GM19372 (cell line): Measurements from ENCODE around the gene RALGAPA2.

Experiments
- ATAC-seq: cut with Tn5 transposase; IDR thresholded peaks from one replicate; pipeline ENCODE4 v1.9.1; 2021; ENCODE audit warnings: mild to moderate bottlenecking, low read depth, moderate library complexity; ENCODE audit not compliant: unreplicated experiment

RALGAPA2 gene

GRCh38 chr20:20637998-20638725 lies 74.3 kb downstream of the RALGAPA2 start:
- ATAC-seq, result no peak

- no peak for ATAC-seq
These were observed 77.4 kb downstream of the RALGAPA2 start for GRCh38 chr20:20635006-20635405.

GRCh38 chr20:20632644-20633043 lies 79.8 kb downstream of the RALGAPA2 start:
- no peak for ATAC-seq

GRCh38 chr20:20630551-20630950 lies 81.9 kb downstream of the RALGAPA2 start:
- no peak for ATAC-seq

- no peak for ATAC-seq
These were observed 82.8 kb downstream of the RALGAPA2 start for GRCh38 chr20:20629556-20630188.

GRCh38 chr20:20628314-20628713 lies 84.1 kb downstream of the RALGAPA2 start:
- no peak for ATAC-seq

- no peak for ATAC-seq
These were observed 85.0 kb downstream of the RALGAPA2 start for GRCh38 chr20:20627471-20627870.

- ATAC-seq, result no peak
These were observed 87.5 kb downstream of the RALGAPA2 start for GRCh38 chr20:20624914-20625313.

- no peak for ATAC-seq
These were observed 91.2 kb downstream of the RALGAPA2 start for GRCh38 chr20:20621195-20621594.

- ATAC-seq, result no peak
These were observed 98.1 kb downstream of the RALGAPA2 start for GRCh38 chr20:20614391-20614790.

GRCh38 chr20:20612251-20612650 lies 100.2 kb downstream of the RALGAPA2 start:
- no peak for ATAC-seq

GRCh38 chr20:20611167-20611566 lies 101.3 kb downstream of the RALGAPA2 start:
- ATAC-seq, result no peak

GRCh38 chr20:20609522-20609921 lies 102.9 kb downstream of the RALGAPA2 start:
- ATAC-seq, result no peak

GRCh38 chr20:20608641-20609040 lies 103.8 kb downstream of the RALGAPA2 start:
- ATAC-seq, result no peak

- no peak for ATAC-seq
These were observed 104.4 kb downstream of the RALGAPA2 start for GRCh38 chr20:20608041-20608440.

- no peak for ATAC-seq
These were observed 105.6 kb downstream of the RALGAPA2 start for GRCh38 chr20:20606881-20607280.

GRCh38 chr20:20606050-20606449 lies 106.4 kb downstream of the RALGAPA2 start:
- ATAC-seq, result no peak

GRCh38 chr20:20604907-20605306 lies 107.5 kb downstream of the RALGAPA2 start:
- no peak for ATAC-seq

- no peak for ATAC-seq
These were observed 108.1 kb downstream of the RALGAPA2 start for GRCh38 chr20:20604357-20604756.

GRCh38 chr20:20603339-20603990 lies 109.0 kb downstream of the RALGAPA2 start:
- peak; percentile 98 for ATAC-seq

- no peak for ATAC-seq
These were observed 114.5 kb downstream of the RALGAPA2 start for GRCh38 chr20:20597966-20598365.

- no peak for ATAC-seq
These were observed 118.3 kb downstream of the RALGAPA2 start for GRCh38 chr20:20594171-20594530.
